Measurements from ENCODE around the gene FBXO10.
"Not testable (repeated sequence)": the region's sequence is repeated elsewhere in the genome, so short reads cannot be mapped to it uniquely, and the experiment has no call there.

Gene FBXO10

GRCh38 chr9:37511016-37512010, 64.9 kb downstream of the FBXO10 start:
- Mint-ChIP-seq H3K4me3 (no peak overlapping the region), H3K9me3 (no peaks in the 10 kb centered on the region), H3K27ac (peak overlapping the region; percentile 60), H3K36me3 (ENCODE audit: low read depth) (peaks cover 49% of the 10 kb centered on the region), H3K4me1 (peaks cover 9% of the 10 kb centered on the region), H3K27me3 (ENCODE audit: low read depth, poor library complexity) (no peaks in the 10 kb centered on the region)
- no peak for TF ChIP-seq CTCF (IDR thresholded peaks at IDR 0.05)
- DNase-seq = peak; percentile 41

DNA sequence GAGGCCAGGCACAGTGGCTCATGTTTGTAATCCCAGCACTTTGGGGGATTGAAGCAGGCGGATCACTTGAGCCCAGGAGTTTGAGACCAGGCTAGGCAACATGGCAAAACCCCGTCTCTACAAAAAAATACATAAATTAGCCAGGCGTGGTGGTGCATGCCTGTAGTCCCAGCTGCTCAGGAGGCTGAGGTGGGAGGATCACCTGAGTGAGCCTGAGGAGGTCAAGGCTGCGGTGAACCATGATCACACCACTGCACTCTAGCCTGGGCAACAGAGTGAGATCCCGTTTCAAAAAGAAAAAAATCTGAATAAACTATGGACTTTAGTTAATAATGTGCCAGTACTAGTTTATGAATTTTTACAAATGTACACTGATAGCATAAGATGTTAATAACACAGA, 66.1 kb downstream of the FBXO10 start:
- not testable (repeated sequence) for DNase-seq; H3K9me3 Mint-ChIP-seq; H3K4me1 Mint-ChIP-seq; H3K4me3 Mint-ChIP-seq; H3K27me3 Mint-ChIP-seq (ENCODE audit: low read depth, poor library complexity); H3K27ac Mint-ChIP-seq
- peaks cover 40% of the 10 kb centered on the region for H3K36me3 Mint-ChIP-seq (ENCODE audit: low read depth)

GRCh38 chr9:37509536-37509935, 66.6 kb downstream of the FBXO10 start:
- no peaks in the 10 kb centered on the region for H3K27me3 Mint-ChIP-seq (ENCODE audit: low read depth, poor library complexity)
- H3K4me1 Mint-ChIP-seq = peaks cover 9% of the 10 kb centered on the region
- DNase-seq = no peak
- H3K4me3 Mint-ChIP-seq = no peak overlapping the region
- H3K9me3 Mint-ChIP-seq = no peaks in the 10 kb centered on the region
- H3K27ac Mint-ChIP-seq = peak overlapping the region; percentile 59
- TF ChIP-seq CTCF (IDR thresholded peaks at IDR 0.05) = no peak
- peaks cover 40% of the 10 kb centered on the region for H3K36me3 Mint-ChIP-seq (ENCODE audit: low read depth)

- Mint-ChIP-seq H3K27ac (peak overlapping the region; percentile 81), H3K36me3 (ENCODE audit: low read depth) (peaks cover 37% of the 10 kb centered on the region), H3K4me1 (peaks cover 9% of the 10 kb centered on the region), H3K4me3 (no peak overlapping the region), H3K9me3 (no peaks in the 10 kb centered on the region), H3K27me3 (ENCODE audit: low read depth, poor library complexity) (no peaks in the 10 kb centered on the region)
- TF ChIP-seq CTCF (IDR thresholded peaks at IDR 0.05) = no peak
- no peak for DNase-seq
Measured at GRCh38 chr9:37508834-37509206, 67.4 kb downstream of the FBXO10 start.

DNA sequence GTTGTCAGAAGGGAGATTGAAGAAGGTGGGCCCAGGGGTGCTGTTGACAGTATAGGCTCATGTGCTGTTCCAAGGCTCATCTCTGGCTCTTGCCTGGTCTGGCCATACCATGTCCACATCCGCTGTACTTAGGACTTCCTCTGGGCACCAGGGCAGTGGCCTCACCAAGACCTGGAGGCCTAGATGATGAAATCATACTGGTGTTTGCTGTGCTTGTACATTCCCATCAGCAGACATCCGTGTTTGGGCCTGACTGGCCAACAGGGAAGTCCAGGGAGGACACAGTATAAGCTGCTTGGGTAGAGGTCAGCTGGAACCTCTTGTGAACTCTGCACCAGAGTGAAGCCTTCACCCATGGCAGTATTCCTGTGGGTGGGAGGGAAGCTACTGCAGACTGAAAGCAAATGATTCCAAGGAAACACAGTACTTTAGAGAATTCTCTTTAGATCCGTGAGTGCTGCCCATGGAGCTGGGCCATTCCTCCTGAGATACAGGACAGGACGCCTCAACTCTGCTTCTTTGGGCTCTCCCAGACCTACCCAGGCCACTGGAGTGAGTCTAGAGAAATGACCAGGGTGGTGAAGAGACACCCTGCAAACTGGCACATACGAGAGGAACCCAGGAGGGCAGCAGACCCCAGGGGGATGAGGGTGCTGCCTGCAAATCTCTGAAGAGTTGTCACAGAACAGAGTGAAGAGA, 67.9 kb downstream of the FBXO10 start:
- Mint-ChIP-seq H3K4me1 (peaks cover 9% of the 10 kb centered on the region), H3K9me3 (no peaks in the 10 kb centered on the region), H3K36me3 (ENCODE audit: low read depth) (peaks cover 41% of the 10 kb centered on the region), H3K27me3 (ENCODE audit: low read depth, poor library complexity) (no peaks in the 10 kb centered on the region), H3K27ac (peak overlapping the region; percentile 21), H3K4me3 (no peak overlapping the region)
- DNase-seq = no peak
- no peak for TF ChIP-seq CTCF (IDR thresholded peaks at IDR 0.05)

DNA sequence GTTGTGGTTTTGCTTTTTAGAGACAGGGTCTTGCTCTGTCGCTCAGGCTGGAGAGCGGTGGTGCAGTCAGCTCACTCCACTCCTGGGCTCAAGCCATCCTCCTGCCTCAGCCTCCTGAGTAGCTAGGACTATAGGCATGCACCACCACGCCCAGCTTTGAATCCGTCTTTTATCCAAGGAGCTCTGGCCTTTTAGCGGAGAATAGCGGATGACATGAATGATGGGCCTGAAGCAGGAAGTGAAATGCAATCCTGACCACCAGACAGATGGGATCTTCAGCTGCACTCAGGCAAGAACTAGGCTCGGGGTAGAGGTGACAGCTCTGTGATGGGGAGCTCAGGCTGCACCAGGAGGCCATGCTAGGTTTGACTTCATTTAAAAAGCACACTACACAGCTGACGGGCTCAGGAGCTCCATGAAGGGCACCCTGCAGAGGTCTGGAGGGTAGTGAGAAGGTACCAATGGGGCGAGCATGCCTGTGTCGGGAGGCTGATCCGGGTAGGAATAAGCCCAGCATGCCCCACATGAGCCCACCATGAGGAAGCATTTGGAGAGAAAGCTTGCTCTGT, 68.5 kb downstream of the FBXO10 start:
- no peak for DNase-seq
- peak overlapping the region; percentile 83 for H3K27ac Mint-ChIP-seq
- TF ChIP-seq CTCF (IDR thresholded peaks at IDR 0.05) = no peak
- no peaks in the 10 kb centered on the region for H3K27me3 Mint-ChIP-seq (ENCODE audit: low read depth, poor library complexity)
- peaks cover 9% of the 10 kb centered on the region for H3K4me1 Mint-ChIP-seq
- H3K9me3 Mint-ChIP-seq = no peaks in the 10 kb centered on the region
- H3K4me3 Mint-ChIP-seq = no peak overlapping the region
- H3K36me3 Mint-ChIP-seq (ENCODE audit: low read depth) = peaks cover 42% of the 10 kb centered on the region

Data from nephron progenitor cell (in vitro differentiated cells).